PC-9 (cell line): ENCODE results near the gene ERBB4. TPM values are rescaled to one million over a fixed set of nuclear protein-coding genes. Genes with fewer than 3 reads are reported as not detected.

ENCODE experiments used
- BruUV-seq: library from RNA; stranded (reverse); fragments of 400-500 nt; replicated peaks from 2 replicates; lab custom pipeline; 2021; lab: Mats Ljungman, UMichigan
- CTCF ChIA-PET: fragments of 300-600 bp; sonication (Branson Sonifier 250); formaldehyde crosslinking; loops from one replicate; lab custom pipeline; 2022; ENCODE audit warnings: antibody characterized with exemption; lab: Charles Lee
- POLR2A ChIA-PET: fragments of 300-600 bp; sonication (Branson Sonifier 250); formaldehyde crosslinking; loops from one replicate; lab custom pipeline; 2022; ENCODE audit warnings: antibody characterized with exemption; ENCODE audit not compliant: unreplicated experiment; lab: Charles Lee
- DNase-seq, 2 experiments: peaks; one replicate each; pipeline versions ENCODE4 v3.0.0 to v3.0.0-alpha.2; 2015 to 2022; ENCODE audit warnings: mixed read lengths in 1 of 2
- H2AFZ ChIP-seq: fragments of 200-600 bp; sonication (generic); 2 replicates; pipeline ENCODE4 v1.8.1; 2017; ENCODE audit warnings: antibody characterized with exemption
- H3F3A ChIP-seq: fragments of 200-600 bp; sonication (generic); 2 replicates; pipeline ENCODE4 v1.8.1; 2017; ENCODE audit warnings: antibody characterized with exemption, mild to moderate bottlenecking, low read depth; ENCODE audit not compliant: insufficient read depth
- H3K27ac ChIP-seq: fragments of 200-600 bp; sonication (generic); 2 replicates; pipeline ENCODE4 v1.6.1; 2016; ENCODE audit warnings: mixed run types
- H3K27me3 ChIP-seq: fragments of 200-600 bp; sonication (generic); 2 replicates; pipeline ENCODE4 v1.6.1; 2016; ENCODE audit warnings: low read depth, mixed run types; ENCODE audit not compliant: insufficient read depth
- H3K36me3 ChIP-seq: fragments of 200-600 bp; sonication (generic); 2 replicates; pipeline ENCODE4 v1.6.1; 2016; ENCODE audit warnings: low read depth, mixed run types
- H3K4me1 ChIP-seq: fragments of 200-600 bp; sonication (generic); replicated peaks from 2 replicates; pipeline ENCODE4 v1.6.1; 2016; ENCODE audit warnings: mixed run types; ENCODE audit not compliant: insufficient read depth
- H3K4me2 ChIP-seq: fragments of 200-600 bp; sonication (generic); 2 replicates; pipeline ENCODE4 v1.6.1; 2017; ENCODE audit warnings: mixed run types
- H3K4me3 ChIP-seq: fragments of 200-600 bp; sonication (generic); 2 replicates; pipeline ENCODE4 v1.6.1; 2016; ENCODE audit warnings: mixed run types
- H3K79me2 ChIP-seq: fragments of 200-600 bp; sonication (generic); 2 replicates; pipeline ENCODE4 v1.6.1; 2017; ENCODE audit warnings: low read depth, mixed run types
- H3K9me2 ChIP-seq: fragments of 200-600 bp; sonication (generic); 2 replicates; pipeline ENCODE4 v1.8.1; 2017; ENCODE audit warnings: mild to moderate bottlenecking; ENCODE audit not compliant: insufficient read depth
- H3K9me3 ChIP-seq: fragments of 200-600 bp; sonication (generic); 2 replicates; pipeline ENCODE4 v1.8.1; 2016; ENCODE audit warnings: low read depth; ENCODE audit not compliant: insufficient read depth
- H4K20me1 ChIP-seq: fragments of 200-600 bp; sonication (generic); 2 replicates; pipeline ENCODE4 v1.8.1; 2017; ENCODE audit not compliant: insufficient read depth
- EZH2 ChIP-seq: fragments of 200-600 bp; sonication (generic); IDR thresholded peaks from 2 replicates; pipeline ENCODE4 v1.8.0; 2017; ENCODE audit warnings: antibody characterized with exemption, low read depth
- intact Hi-C: fragments of 100-400 bp; cut with micrococcal nuclease; formaldehyde crosslinking; loops from one replicate; pipeline ENCODE4 v1.10.0; 2022; ENCODE audit not compliant: unreplicated experiment
- total RNA-seq: library from RNA; stranded (reverse); gene quantifications from 2 replicates; pipeline ENCODE4 v1.2.3, GENCODE V29; 2021
- TF ChIP-seq, protein P1 (sequence below): fragments of 200-600 bp; sonication (generic); conservative IDR thresholded peaks from 2 replicates; pipeline ENCODE4 v1.6.1; 2017; ENCODE audit warnings: mixed run types, antibody characterized with exemption, mild to moderate bottlenecking, moderate library complexity

ERBB4 gene
- total RNA-seq, 1 experiment from 2014 or later = not detected

DNA sequence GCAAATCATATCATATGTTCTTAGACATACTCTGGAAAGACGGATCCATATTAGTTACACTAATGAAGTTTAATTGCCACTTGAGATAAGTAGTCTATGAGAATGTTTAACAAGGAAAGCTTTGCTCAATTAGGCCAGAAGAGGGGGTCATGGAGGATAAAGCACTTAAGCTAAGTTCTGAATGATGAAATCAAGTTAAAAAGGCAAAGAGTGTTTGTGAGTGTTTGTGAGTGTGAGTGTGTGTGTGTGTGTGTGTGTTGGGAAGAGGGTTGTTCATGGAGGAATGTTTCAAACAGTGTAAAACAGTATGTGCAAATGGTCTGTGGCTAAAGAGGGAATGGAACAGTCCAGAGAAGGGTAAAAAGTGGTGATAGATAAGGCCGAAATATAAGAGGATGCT is 360.9 kb downstream of the ERBB4 start:
- H3K4me2 ChIP-seq = no peak overlapping the region
- no peak overlapping the region for H3K27ac ChIP-seq
- intact Hi-C loops = no loop called here
- H2AFZ ChIP-seq = no peak overlapping the region
- no peaks in the 10 kb centered on the region for H3K9me3 ChIP-seq
- H3K4me3 ChIP-seq = no peak overlapping the region
- CTCF ChIA-PET = no interaction called here
- H3K9me2 ChIP-seq = no peaks in the 10 kb centered on the region
- BruUV-seq = no TSS peak
- POLR2A ChIA-PET = no interaction called here
- TF ChIP-seq, protein P1, sequence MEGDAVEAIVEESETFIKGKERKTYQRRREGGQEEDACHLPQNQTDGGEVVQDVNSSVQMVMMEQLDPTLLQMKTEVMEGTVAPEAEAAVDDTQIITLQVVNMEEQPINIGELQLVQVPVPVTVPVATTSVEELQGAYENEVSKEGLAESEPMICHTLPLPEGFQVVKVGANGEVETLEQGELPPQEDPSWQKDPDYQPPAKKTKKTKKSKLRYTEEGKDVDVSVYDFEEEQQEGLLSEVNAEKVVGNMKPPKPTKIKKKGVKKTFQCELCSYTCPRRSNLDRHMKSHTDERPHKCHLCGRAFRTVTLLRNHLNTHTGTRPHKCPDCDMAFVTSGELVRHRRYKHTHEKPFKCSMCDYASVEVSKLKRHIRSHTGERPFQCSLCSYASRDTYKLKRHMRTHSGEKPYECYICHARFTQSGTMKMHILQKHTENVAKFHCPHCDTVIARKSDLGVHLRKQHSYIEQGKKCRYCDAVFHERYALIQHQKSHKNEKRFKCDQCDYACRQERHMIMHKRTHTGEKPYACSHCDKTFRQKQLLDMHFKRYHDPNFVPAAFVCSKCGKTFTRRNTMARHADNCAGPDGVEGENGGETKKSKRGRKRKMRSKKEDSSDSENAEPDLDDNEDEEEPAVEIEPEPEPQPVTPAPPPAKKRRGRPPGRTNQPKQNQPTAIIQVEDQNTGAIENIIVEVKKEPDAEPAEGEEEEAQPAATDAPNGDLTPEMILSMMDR = no peak
- no peak for TF ChIP-seq EZH2
- no peaks in the 10 kb centered on the region for H3K27me3 ChIP-seq
- H3K79me2 ChIP-seq = no peaks in the 10 kb centered on the region
- H3F3A ChIP-seq = no peaks in the 10 kb centered on the region
- no peak for DNase-seq
- no peaks in the 10 kb centered on the region for H4K20me1 ChIP-seq
- no peaks in the 10 kb centered on the region for H3K4me1 ChIP-seq
- H3K36me3 ChIP-seq = no peaks in the 10 kb centered on the region

DNA sequence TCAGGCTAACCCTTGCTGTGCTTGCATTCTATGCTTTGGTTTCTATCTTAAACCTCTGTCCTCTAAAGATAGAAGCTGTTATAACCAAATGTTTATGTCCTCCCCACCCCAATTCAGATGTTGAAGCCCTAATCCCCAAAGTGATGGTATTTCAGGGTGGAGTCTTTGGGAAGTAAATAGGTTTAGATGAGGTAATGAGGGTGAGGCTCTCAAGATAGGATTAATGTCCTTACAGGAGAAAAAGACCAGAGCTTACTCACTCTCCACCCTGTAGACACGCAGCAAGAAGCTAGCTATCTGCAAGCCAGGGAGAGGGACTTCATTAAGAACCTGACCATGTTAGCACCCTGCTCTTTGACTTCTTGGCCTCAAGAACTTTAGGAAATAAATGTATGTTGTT is 362.5 kb downstream of the ERBB4 start:
- H2AFZ ChIP-seq = no peak overlapping the region
- no peaks in the 10 kb centered on the region for H3K27me3 ChIP-seq
- no peaks in the 10 kb centered on the region for H4K20me1 ChIP-seq
- CTCF ChIA-PET = no interaction called here
- DNase-seq = no peak
- H3K79me2 ChIP-seq = no peaks in the 10 kb centered on the region
- intact Hi-C loops = no loop called here
- no peak overlapping the region for H3K4me2 ChIP-seq
- no peaks in the 10 kb centered on the region for H3K36me3 ChIP-seq
- H3K9me2 ChIP-seq = no peaks in the 10 kb centered on the region
- no peak overlapping the region for H3K27ac ChIP-seq
- no peak for TF ChIP-seq EZH2
- TF ChIP-seq, protein P1 = no peak
- no peaks in the 10 kb centered on the region for H3K4me1 ChIP-seq
- H3F3A ChIP-seq = no peaks in the 10 kb centered on the region
- H3K9me3 ChIP-seq = no peaks in the 10 kb centered on the region
- H3K4me3 ChIP-seq = no peak overlapping the region
- POLR2A ChIA-PET = no interaction called here
- no TSS peak for BruUV-seq

DNA sequence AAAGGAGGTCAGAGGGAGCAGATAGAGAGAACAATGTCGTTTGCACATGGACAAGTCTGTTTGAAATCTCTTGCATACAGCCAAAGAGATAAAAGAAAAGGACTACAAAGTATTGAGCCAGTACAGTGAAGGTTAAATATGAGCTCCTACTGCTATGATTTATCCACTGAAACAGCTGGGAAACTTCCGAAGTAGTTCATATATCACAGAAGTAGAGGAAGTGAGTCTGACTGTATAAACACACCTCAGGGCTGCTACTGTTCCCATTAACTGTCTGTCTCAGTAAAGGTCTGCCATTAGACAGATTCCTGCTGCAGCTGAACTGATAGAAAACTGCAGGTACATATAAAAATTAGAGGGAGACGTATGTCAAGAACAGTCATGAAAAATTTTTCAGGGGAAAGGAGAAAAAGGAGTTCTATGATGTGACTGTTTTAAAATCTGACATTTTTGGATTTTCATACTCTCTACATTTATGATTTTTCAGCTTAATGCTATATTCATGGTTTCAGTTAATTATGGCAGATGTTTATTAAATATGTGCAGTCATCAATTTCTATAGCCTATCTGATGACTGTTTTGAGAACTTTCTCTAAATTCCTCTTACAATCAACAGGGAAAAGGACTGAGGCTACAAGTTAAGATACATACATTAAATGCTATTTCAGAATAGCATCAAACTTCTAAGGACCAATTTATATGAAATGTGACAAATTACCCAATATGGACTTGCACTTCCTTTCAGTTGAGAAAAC is 364.7 kb downstream of the ERBB4 start:
- no TSS peak for BruUV-seq
- Histone ChIP-seq H3K79me2 (no peaks in the 10 kb centered on the region), H3K27me3 (no peaks in the 10 kb centered on the region), H3K4me3 (no peak overlapping the region), H3K9me2 (no peaks in the 10 kb centered on the region), H3K27ac (no peak overlapping the region), H3K9me3 (no peaks in the 10 kb centered on the region), H3K4me2 (no peak overlapping the region), H2AFZ (no peak overlapping the region), H3K36me3 (no peaks in the 10 kb centered on the region), H4K20me1 (no peaks in the 10 kb centered on the region), H3K4me1 (no peaks in the 10 kb centered on the region), H3F3A (no peaks in the 10 kb centered on the region)
- no peak for TF ChIP-seq EZH2
- TF ChIP-seq, protein P1 = no peak
- POLR2A ChIA-PET = no interaction called here
- CTCF ChIA-PET = no interaction called here
- no peak for DNase-seq
- intact Hi-C loops = no loop called here
